Urothelium cell line (cell line): Measurements from ENCODE around the gene PSMC4.
A peak's percentile ranks its signal among the peaks of the same experiment; 100 is the strongest.

Experiments used
- DNase-seq: peaks from one replicate; pipeline ENCODE4 v3.0.0; 2011; ENCODE audit warnings: low spot score, mixed read lengths
- FAIRE-seq: peaks from 2 replicates; lab custom pipeline; 2011; peaks lifted over from hg19 to GRCh38; lab: Jason Lieb, UNC

PSMC4 gene

GRCh38 chr19:39987167-39987566 lies 16.2 kb downstream of the PSMC4 start:
- DNase-seq, result no peak

GRCh38 chr19:39987596-39987995 lies 16.6 kb downstream of the PSMC4 start:
- no peak for FAIRE-seq

More at GRCh38 chr19:39987167-39987566, 16.2 kb downstream of the PSMC4 start:
- no peak for FAIRE-seq

GRCh38 chr19:39993605-39994004 lies 22.6 kb downstream of the PSMC4 start:
- DNase-seq (no peak), FAIRE-seq (no peak)

More at GRCh38 chr19:39987596-39987995, 16.6 kb downstream of the PSMC4 start:
- DNase-seq, result no peak

- no peak for DNase-seq
- FAIRE-seq, result no peak
Observed at GRCh38 chr19:39994361-39994760, 23.4 kb downstream of the PSMC4 start.

GRCh38 chr19:39995794-39996193 lies 24.8 kb downstream of the PSMC4 start:
- DNase-seq (no peak), FAIRE-seq (no peak)

GRCh38 chr19:39996218-39996810 lies 25.3 kb downstream of the PSMC4 start:
- no peak for FAIRE-seq

GRCh38 chr19:39996811-39997637 lies 26.1 kb downstream of the PSMC4 start, which contains the start of gene ZNF546:
Gene ZNF546, plus strand, starts transcription at chr19:39997060. Its CDS starts 1,267 bp downstream, at chr19:39998327.
- peak; percentile 93 for DNase-seq
- no peak for FAIRE-seq

More at GRCh38 chr19:39996218-39996810, 25.3 kb downstream of the PSMC4 start:
- peak; percentile 34 for DNase-seq

GRCh38 chr19:39997638-39998216 lies 26.8 kb downstream of the PSMC4 start:
- FAIRE-seq, result no peak
- no peak for DNase-seq

GRCh38 chr19:39998501-39998900 lies 27.5 kb downstream of the PSMC4 start:
- no peak for DNase-seq
- FAIRE-seq, result no peak

- FAIRE-seq (no peak), DNase-seq (no peak)
Observed at GRCh38 chr19:40005691-40006272, 34.8 kb downstream of the PSMC4 start.

GRCh38 chr19:40006273-40006691 lies 35.3 kb downstream of the PSMC4 start:
- peak; percentile 68 for DNase-seq
- FAIRE-seq, result no peak

GRCh38 chr19:40009674-40010073 lies 38.7 kb downstream of the PSMC4 start:
- no peak for FAIRE-seq
- no peak for DNase-seq

GRCh38 chr19:40013991-40014390 lies 43.0 kb downstream of the PSMC4 start:
- FAIRE-seq (no peak), DNase-seq (no peak)

- no peak for FAIRE-seq
- DNase-seq, result no peak
Observed at GRCh38 chr19:40023969-40024368, 53.0 kb downstream of the PSMC4 start.

- FAIRE-seq (no peak), DNase-seq (no peak)
Observed at GRCh38 chr19:40025938-40026596, 55.1 kb downstream of the PSMC4 start.

GRCh38 chr19:40026597-40026970 lies 55.6 kb downstream of the PSMC4 start:
- DNase-seq (no peak), FAIRE-seq (no peak)
